CD4-positive, alpha-beta T cell (primary cell): Measurements from ENCODE around the gene CDC45. TPM values are rescaled to one million over a fixed set of nuclear protein-coding genes. Genes with fewer than 3 reads are reported as not detected.
A peak's percentile ranks its signal among the peaks of the same experiment; 100 is the strongest.

Experiments
- ATAC-seq: fragments of 200-7000 bp; cut with Tn5 transposase; one replicate; pipeline ENCODE4 v1.10.0; 2022; ENCODE audit warnings: mild to moderate bottlenecking; ENCODE audit not compliant: poor library complexity
- CTCF ChIA-PET: fragments of 350-600 bp; sonication (Branson Sonifier 250); formaldehyde crosslinking; loops from one replicate; lab custom pipeline; 2021; ENCODE audit warnings: antibody characterized with exemption, inconsistent platforms; lab: Charles Lee
- POLR2A ChIA-PET: fragments of 350-600 bp; sonication (Branson Sonifier 250); formaldehyde crosslinking; loops from one replicate; lab custom pipeline; 2021; ENCODE audit warnings: antibody characterized with exemption, inconsistent platforms; lab: Charles Lee
- DNase-seq, 14 experiments: peaks; one replicate each; pipeline ENCODE4 v3.0.0-alpha.2; 2013 to 2020; ENCODE audit warnings: mixed read lengths in 2 of 14
- H3K27ac ChIP-seq, 2 donors: one replicate each; pipeline versions ENCODE4 v1.5.1 to v1.7.0; 2013; ENCODE audit warnings: low read length in 2 of 2, low read depth in 1 of 2, mild to moderate bottlenecking in 1 of 2
- H3K27me3 ChIP-seq, 2 experiments: 1 replicate in 1 of 2; 2 replicates in 1 of 2; pipeline versions ENCODE4 v1.6.1 to v1.7.0; 2013; ENCODE audit warnings: low read length in 2 of 2, control low read depth in 1 of 2, mild to moderate bottlenecking in 1 of 2, moderate library complexity in 1 of 2; ENCODE audit not compliant: insufficient read depth in 2 of 2, control insufficient read depth in 1 of 2
- H3K36me3 ChIP-seq: one replicate; pipeline ENCODE4 v1.6.1; 2013; ENCODE audit warnings: low read length, control low read depth; ENCODE audit not compliant: insufficient read depth
- H3K4me1 ChIP-seq: one replicate; pipeline ENCODE4 v1.6.1; 2013; ENCODE audit warnings: low read length, control low read depth; ENCODE audit not compliant: insufficient read depth
- H3K4me3 ChIP-seq: one replicate; pipeline ENCODE4 v1.5.1; 2013; ENCODE audit warnings: mild to moderate bottlenecking, low read length, moderate library complexity
- H3K9me3 ChIP-seq, 2 experiments: 1 replicate in 1 of 2; 2 replicates in 1 of 2; pipeline versions ENCODE4 v1.6.1 to v1.7.0; 2013; ENCODE audit warnings: low read length in 2 of 2, mild to moderate bottlenecking in 2 of 2, control low read depth in 1 of 2, moderate library complexity in 1 of 2; ENCODE audit not compliant: control insufficient read depth in 1 of 2, insufficient read depth in 1 of 2
- H3K27ac Mint-ChIP-seq: one replicate; pipeline ENCODE4 v1.8.0; 2020; ENCODE audit warnings: mixed read lengths
- H3K27me3 Mint-ChIP-seq: one replicate; pipeline ENCODE4 v1.8.0; 2021; ENCODE audit warnings: mixed read lengths
- H3K36me3 Mint-ChIP-seq: one replicate; pipeline ENCODE4 v1.8.0; 2021; ENCODE audit warnings: low read depth, mixed read lengths
- H3K4me1 Mint-ChIP-seq: one replicate; pipeline ENCODE4 v1.8.0; 2021; ENCODE audit warnings: low read depth, mixed read lengths
- H3K4me3 Mint-ChIP-seq: one replicate; pipeline ENCODE4 v1.8.0; 2020; ENCODE audit warnings: mild to moderate bottlenecking, mixed read lengths
- H3K9me3 Mint-ChIP-seq: one replicate; pipeline ENCODE4 v1.8.0; 2020; ENCODE audit warnings: mixed read lengths
- intact Hi-C, 2 experiments: fragments of 100-400 bp; cut with DNase I in 1 of 2; cut with micrococcal nuclease in 1 of 2; formaldehyde crosslinking; loops; one replicate each; pipeline versions ENCODE4 v1.15.1 to v1.9.0; 2023 to 2025; cut with DNase I, micrococcal nuclease
- total RNA-seq, 174 experiments: library from RNA in 2 of 174; stranded (reverse) in 2 of 174; gene quantifications; one replicate each; pipeline ENCODE4 v1.2.3 and lab custom pipeline; 2021 to 2026
- TF ChIP-seq, protein P1 (sequence below): fragments of 200-600 bp; IDR thresholded peaks from one replicate; pipeline ENCODE4 v1.8.0; 2022; ENCODE audit warnings: antibody characterized with exemption, mild to moderate bottlenecking

The CDC45 gene
- total RNA-seq, 2 experiments from 2014 or later = 0.75 to 0.82 TPM

DNA sequence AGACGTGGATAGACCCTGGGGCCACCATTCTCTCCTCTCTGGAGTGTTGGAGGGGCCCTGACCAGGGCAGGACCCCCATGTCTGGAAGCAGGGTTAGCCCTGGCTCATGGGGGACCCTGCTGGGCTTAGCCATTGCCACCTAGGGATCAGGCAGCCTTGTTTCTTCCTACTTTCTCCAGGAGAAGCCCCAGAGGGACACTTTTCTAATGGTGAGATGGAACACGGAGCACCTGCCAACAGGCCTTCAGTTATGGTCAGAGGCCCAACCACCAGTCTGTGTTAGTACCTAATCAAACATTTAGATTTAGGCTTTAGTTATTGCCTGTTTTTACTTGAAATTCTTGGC is 30.3 kb upstream of the CDC45 start:
- POLR2A ChIA-PET = no interaction called here
- no peak for ATAC-seq
- TF ChIP-seq, protein P1, sequence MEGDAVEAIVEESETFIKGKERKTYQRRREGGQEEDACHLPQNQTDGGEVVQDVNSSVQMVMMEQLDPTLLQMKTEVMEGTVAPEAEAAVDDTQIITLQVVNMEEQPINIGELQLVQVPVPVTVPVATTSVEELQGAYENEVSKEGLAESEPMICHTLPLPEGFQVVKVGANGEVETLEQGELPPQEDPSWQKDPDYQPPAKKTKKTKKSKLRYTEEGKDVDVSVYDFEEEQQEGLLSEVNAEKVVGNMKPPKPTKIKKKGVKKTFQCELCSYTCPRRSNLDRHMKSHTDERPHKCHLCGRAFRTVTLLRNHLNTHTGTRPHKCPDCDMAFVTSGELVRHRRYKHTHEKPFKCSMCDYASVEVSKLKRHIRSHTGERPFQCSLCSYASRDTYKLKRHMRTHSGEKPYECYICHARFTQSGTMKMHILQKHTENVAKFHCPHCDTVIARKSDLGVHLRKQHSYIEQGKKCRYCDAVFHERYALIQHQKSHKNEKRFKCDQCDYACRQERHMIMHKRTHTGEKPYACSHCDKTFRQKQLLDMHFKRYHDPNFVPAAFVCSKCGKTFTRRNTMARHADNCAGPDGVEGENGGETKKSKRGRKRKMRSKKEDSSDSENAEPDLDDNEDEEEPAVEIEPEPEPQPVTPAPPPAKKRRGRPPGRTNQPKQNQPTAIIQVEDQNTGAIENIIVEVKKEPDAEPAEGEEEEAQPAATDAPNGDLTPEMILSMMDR = no peak

DNA sequence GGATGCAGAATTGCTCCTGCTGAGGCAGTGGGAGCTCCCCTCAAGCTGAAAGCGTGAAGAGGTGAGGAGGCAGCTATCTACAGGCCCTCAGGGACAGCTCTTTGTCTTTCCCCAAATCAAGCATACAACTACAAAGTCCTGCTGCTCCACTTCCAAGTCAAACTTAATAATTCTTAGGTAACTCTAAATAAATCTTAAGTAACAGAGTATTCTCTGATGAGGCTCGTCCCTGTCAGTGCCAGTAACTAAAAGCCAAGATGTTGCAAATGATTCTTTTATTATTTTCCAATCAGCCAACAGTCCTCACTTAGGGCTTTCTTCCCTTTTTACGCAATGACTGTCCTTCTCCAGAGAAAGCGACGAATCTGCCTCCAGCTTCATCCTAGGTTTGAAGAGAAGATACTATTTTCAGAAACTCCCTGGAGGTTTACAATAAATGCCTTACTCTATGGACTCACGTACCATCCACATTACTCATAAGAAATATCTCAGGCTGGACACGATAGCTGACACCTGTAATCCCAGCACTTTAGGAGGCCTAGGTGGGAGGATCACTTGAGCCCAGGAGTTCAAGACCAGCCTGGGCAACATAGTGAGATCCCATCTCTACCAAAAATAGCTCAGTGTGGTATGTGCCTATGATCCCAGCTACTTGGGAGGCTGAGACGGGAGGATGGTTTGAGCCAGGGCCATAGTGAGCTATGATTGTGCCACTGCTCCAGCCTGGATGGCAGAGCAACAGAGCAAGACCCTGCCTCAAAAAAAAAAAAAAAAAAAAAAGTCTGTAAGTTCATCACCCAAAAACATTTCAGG is 29.2 kb upstream of the CDC45 start:
- ChIA-PET POLR2A (no interaction called here), CTCF (interaction anchor here (0.7 kb wide), 1 partner anchor 18 kb away, joined by 3 read pairs; the partner anchor contains the start of gene MRPL40)
- peak overlapping the region; percentile 91 for H3K27ac Mint-ChIP-seq
- TF ChIP-seq, protein P1 = no peak
- no peak overlapping the region for H3K27ac ChIP-seq
- H3K9me3 Mint-ChIP-seq = no peaks in the 10 kb centered on the region
- H3K27me3 ChIP-seq = no peaks in the 10 kb centered on the region
- no peaks in the 10 kb centered on the region for H3K9me3 ChIP-seq
- H3K4me3 Mint-ChIP-seq = peak overlapping the region; percentile 51
- peaks cover 50% of the 10 kb centered on the region for H3K36me3 ChIP-seq
- peaks cover 26% of the 10 kb centered on the region for H3K4me1 Mint-ChIP-seq
- H3K27me3 Mint-ChIP-seq = no peaks in the 10 kb centered on the region
- DNase-seq (no peak), ATAC-seq (no peak)
- H3K4me3 ChIP-seq = no peak overlapping the region
- H3K4me1 ChIP-seq = peaks cover 32% of the 10 kb centered on the region
- intact Hi-C loops = no loop called here
- H3K36me3 Mint-ChIP-seq = peaks cover 70% of the 10 kb centered on the region

More for the DNA sequence above, 30.3 kb upstream of the CDC45 start:
- intact Hi-C loops = loop anchor here (5.0 to 10.0 kb wide), 3 partner anchors 267 to 345 kb away; partner anchors contain the start of gene ESS2 (in 1 of the 2)
- DNase-seq = no peak
- CTCF ChIA-PET = no interaction called here
- H3K27me3 Mint-ChIP-seq = no peaks in the 10 kb centered on the region
- H3K4me3 Mint-ChIP-seq = no peak overlapping the region
- peaks cover 70% of the 10 kb centered on the region for H3K36me3 Mint-ChIP-seq
- no peak overlapping the region for H3K4me3 ChIP-seq
- H3K27ac ChIP-seq = no peak overlapping the region
- peaks cover 33% of the 10 kb centered on the region for H3K4me1 ChIP-seq
- no peaks in the 10 kb centered on the region for H3K27me3 ChIP-seq
- H3K9me3 Mint-ChIP-seq = no peaks in the 10 kb centered on the region
- H3K9me3 ChIP-seq = no peaks in the 10 kb centered on the region
- peaks cover 38% of the 10 kb centered on the region for H3K4me1 Mint-ChIP-seq
- H3K27ac Mint-ChIP-seq = peak overlapping the region; percentile 91
- peaks cover 43% of the 10 kb centered on the region for H3K36me3 ChIP-seq

DNA sequence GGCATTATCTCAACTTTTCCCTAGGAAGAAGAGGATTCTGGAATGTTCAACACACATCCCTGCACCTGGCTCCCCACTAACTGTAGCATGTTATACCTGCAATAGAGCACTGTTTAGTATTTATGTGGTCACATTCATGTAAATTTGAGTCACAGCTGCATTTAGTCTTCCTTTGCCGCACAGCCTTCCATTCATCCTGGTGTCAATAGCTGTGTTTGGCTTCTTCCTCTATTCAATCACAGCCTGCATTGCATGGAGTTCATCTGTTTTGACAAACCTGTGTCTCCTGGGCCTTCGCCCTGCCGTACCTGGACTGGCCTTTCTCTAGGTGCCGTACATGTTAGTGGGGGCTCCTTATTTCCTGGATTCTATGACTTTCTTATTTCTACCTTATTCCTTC is 28.1 kb upstream of the CDC45 start:
- H3K27me3 Mint-ChIP-seq = no peaks in the 10 kb centered on the region
- peaks cover 76% of the 10 kb centered on the region for H3K36me3 Mint-ChIP-seq
- H3K4me1 Mint-ChIP-seq = peaks cover 19% of the 10 kb centered on the region
- ATAC-seq = no peak
- peak overlapping the region; percentile 17 for H3K27ac Mint-ChIP-seq
- Histone ChIP-seq H3K9me3 (no peaks in the 10 kb centered on the region), H3K36me3 (peaks cover 60% of the 10 kb centered on the region), H3K4me3 (no peak overlapping the region), H3K27ac (no peak overlapping the region), H3K27me3 (no peaks in the 10 kb centered on the region), H3K4me1 (peaks cover 23% of the 10 kb centered on the region)
- no peak overlapping the region for H3K4me3 Mint-ChIP-seq
- ChIA-PET POLR2A (no interaction called here), CTCF (interaction anchor here (0.6 to 0.7 kb wide), 2 partner anchors 19 to 30 kb away, joined by 3 read pairs; partner anchors contain the start of gene MRPL40)
- TF ChIP-seq, protein P1 = no peak
- H3K9me3 Mint-ChIP-seq = no peaks in the 10 kb centered on the region
- DNase-seq = no peak
- intact Hi-C loops = no loop called here
